Measurements from ENCODE around the gene DNAL4.

DNAL4 gene

GRCh38 chr22:38739300-38740055, 54.5 kb downstream of the DNAL4 start:
- no peak for DNase-seq (ENCODE audit: low read depth)
- H3K4me3 ChIP-seq (ENCODE audit: low read depth, low read length): no peak overlapping the region

DNA sequence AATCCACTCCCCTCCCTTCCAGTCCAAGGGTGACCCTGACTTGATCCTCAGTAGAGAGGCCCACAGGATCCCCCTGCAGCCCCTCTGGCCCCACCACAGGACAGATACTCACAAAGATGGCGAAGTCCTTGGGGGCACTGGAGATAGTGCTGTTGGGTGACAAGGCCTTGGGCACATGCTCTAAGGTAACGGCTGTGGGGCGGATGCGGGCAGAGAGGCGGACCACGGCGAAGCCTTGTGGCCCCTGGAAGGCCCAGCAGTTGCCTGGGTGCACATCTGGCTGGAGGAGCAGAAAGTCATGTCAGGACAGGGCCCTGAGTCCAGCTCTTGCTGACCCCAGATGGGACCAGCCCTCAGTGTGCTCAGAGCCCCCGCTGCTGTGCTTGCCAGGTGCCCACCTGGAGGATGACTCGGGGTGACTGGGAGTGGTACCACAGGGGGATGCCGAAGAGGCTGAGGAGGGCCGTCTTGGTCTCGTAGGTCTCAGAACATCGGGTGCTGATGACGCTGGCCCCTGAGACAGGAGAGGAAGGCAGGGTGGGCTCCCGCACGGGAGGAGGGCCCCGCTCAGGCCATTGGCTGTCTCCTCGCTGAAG, 55.4 kb downstream of the DNAL4 start:
- TF ChIP-seq CTCF (IDR thresholded peaks at IDR 0.05; ENCODE audit: low read depth, low read length, missing control alignments): no peak
- no peak for DNase-seq (ENCODE audit: low read depth)
- no peak overlapping the region for H3K4me3 ChIP-seq (ENCODE audit: low read depth, low read length)

More at GRCh38 chr22:38739300-38740055, 54.5 kb downstream of the DNAL4 start:
- TF ChIP-seq CTCF (IDR thresholded peaks at IDR 0.05; ENCODE audit: low read depth, low read length, missing control alignments): no peak

DNA sequence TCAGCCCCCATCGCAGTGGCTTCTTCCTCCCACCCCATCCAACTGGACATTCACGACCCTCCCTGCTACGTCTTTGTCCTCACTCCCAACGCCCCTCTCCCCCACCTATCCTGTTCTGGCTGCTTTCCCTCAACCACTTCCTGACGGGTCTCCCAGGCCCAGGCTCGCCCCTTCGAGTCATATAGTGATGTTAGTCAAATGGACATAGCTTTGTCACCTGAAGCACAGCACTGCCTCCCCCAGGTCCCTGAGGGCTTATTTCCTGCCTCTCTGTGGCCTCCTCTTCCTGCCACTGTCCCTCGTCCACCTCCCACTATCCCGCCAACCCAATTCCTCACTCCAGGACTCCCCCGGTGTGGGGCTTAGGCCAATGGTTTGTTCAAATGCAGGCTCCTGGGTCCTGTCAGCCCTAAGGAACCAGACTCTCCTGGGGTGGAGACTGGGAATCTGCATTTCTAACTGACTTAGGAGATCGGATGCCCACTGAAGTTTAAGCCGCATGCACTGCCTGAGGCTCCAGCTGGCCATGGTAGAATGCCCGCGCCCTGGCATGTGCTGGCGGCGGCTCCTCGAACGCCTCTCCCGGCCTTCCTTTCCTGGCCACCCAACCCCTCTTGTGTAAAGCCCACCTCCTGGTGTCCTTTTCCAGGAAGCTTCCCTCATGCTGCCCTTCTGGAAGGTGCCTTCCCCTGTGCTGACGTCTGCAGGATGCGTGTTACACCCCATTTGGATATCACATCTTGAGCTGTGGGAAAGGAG, 56.5 kb downstream of the DNAL4 start:
- no peak overlapping the region for H3K4me3 ChIP-seq (ENCODE audit: low read depth, low read length)
- DNase-seq (ENCODE audit: low read depth): no peak
- TF ChIP-seq CTCF (IDR thresholded peaks at IDR 0.05; ENCODE audit: low read depth, low read length, missing control alignments): no peak

- no peak for TF ChIP-seq CTCF (IDR thresholded peaks at IDR 0.05; ENCODE audit: low read depth, low read length, missing control alignments)
- no peak overlapping the region for H3K4me3 ChIP-seq (ENCODE audit: low read depth, low read length)
- DNase-seq (ENCODE audit: low read depth): no peak
Measured at GRCh38 chr22:38736257-38736570, 57.7 kb downstream of the DNAL4 start.

GRCh38 chr22:38735465-38736256, 58.3 kb downstream of the DNAL4 start:
- DNase-seq (ENCODE audit: low read depth): no peak
- TF ChIP-seq CTCF (IDR thresholded peaks at IDR 0.05; ENCODE audit: low read depth, low read length, missing control alignments): no peak

DNA sequence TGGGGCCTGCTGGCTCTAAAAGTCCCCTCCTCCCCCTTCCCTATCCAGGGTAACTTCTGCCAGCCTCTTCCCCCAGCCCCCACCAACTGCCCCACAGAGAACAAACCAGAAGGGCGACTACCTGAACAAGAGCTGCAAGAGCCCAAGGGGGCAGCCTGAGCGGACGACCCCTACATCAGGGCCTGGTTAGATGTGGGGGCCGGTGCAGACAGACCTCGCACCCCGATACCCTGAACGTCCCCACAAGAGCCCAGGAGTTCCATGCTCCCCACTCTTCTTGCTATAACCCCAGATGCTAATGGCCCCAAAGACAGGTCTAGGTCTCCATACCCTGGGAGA, 58.8 kb downstream of the DNAL4 start:
- no peak overlapping the region for H3K4me3 ChIP-seq (ENCODE audit: low read depth, low read length)
- no peak for DNase-seq (ENCODE audit: low read depth)
- no peak for TF ChIP-seq CTCF (IDR thresholded peaks at IDR 0.05; ENCODE audit: low read depth, low read length, missing control alignments)

More at GRCh38 chr22:38735465-38736256, 58.3 kb downstream of the DNAL4 start:
- H3K4me3 ChIP-seq (ENCODE audit: low read depth, low read length): no peak overlapping the region

Measured in GM12864 (cell line).